UCSD-AML1 (cell line): ENCODE results near the gene CLEC4G.
A peak's percentile ranks its signal among the peaks of the same experiment; 100 is the strongest.

Experiments
- DNase-seq: peaks from one replicate; lab custom pipeline; 2025; ENCODE audit not compliant: unreplicated experiment; lab: John Stamatoyannopoulos, UW

CLEC4G gene

GRCh38 chr19:7698583-7698982 is 33.3 kb downstream of the CLEC4G start:
- DNase-seq = no peak

GRCh38 chr19:7697721-7698287 is 34.1 kb downstream of the CLEC4G start:
- DNase-seq = no peak

- no peak for DNase-seq
Measured at GRCh38 chr19:7694499-7694898, 37.4 kb downstream of the CLEC4G start.

GRCh38 chr19:7692417-7693088 is 39.4 kb downstream of the CLEC4G start:
- no peak for DNase-seq

- no peak for DNase-seq
Measured at GRCh38 chr19:7691497-7691896, 40.4 kb downstream of the CLEC4G start.

GRCh38 chr19:7690779-7691258 is 41.1 kb downstream of the CLEC4G start:
- no peak for DNase-seq

- no peak for DNase-seq
Measured at GRCh38 chr19:7689165-7689564, 42.7 kb downstream of the CLEC4G start.

GRCh38 chr19:7687177-7687576 is 44.7 kb downstream of the CLEC4G start:
- no peak for DNase-seq

- no peak for DNase-seq
Measured at GRCh38 chr19:7685546-7686445, 46.1 kb downstream of the CLEC4G start.

GRCh38 chr19:7682175-7682855 is 49.6 kb downstream of the CLEC4G start:
- DNase-seq = no peak

GRCh38 chr19:7681340-7682174 is 50.4 kb downstream of the CLEC4G start:
- DNase-seq = peak; percentile 78

GRCh38 chr19:7680606-7681339 is 51.1 kb downstream of the CLEC4G start, which contains the start of gene TRAPPC5:
TRAPPC5 (plus strand) TSS chr19:7680833; CDS start chr19:7682254, 1,421 bp downstream.
- DNase-seq = peak; percentile 93

- DNase-seq = no peak
Measured at GRCh38 chr19:7679771-7680605, 51.9 kb downstream of the CLEC4G start.

GRCh38 chr19:7678971-7679751 is 52.7 kb downstream of the CLEC4G start:
- DNase-seq = peak; percentile 31
